T-helper 1 cell treated with Interleukin-12 subunit alpha and Interleukin-12 subunit beta and Interleukin-4 antibody, amounts not matched to agents 30 ng/mL and 1 ng/mL, for 36 hours (primary cell): ENCODE measurements around the gene PCK2. TPM values are rescaled to one million over a fixed set of nuclear protein-coding genes. Genes with fewer than 3 reads are reported as not detected.

Experiments
- intact Hi-C: fragments of 100-400 bp; cut with micrococcal nuclease; formaldehyde crosslinking; loops from one replicate; pipeline ENCODE4 v1.15.1; 2024
- total RNA-seq: library from RNA; stranded (reverse); gene quantifications from 2 replicates; pipeline ENCODE4 v1.2.3, GENCODE V29; 2022

PCK2 gene
- total RNA-seq, 1 donor from 2014 or later: 51.2 TPM

DNA sequence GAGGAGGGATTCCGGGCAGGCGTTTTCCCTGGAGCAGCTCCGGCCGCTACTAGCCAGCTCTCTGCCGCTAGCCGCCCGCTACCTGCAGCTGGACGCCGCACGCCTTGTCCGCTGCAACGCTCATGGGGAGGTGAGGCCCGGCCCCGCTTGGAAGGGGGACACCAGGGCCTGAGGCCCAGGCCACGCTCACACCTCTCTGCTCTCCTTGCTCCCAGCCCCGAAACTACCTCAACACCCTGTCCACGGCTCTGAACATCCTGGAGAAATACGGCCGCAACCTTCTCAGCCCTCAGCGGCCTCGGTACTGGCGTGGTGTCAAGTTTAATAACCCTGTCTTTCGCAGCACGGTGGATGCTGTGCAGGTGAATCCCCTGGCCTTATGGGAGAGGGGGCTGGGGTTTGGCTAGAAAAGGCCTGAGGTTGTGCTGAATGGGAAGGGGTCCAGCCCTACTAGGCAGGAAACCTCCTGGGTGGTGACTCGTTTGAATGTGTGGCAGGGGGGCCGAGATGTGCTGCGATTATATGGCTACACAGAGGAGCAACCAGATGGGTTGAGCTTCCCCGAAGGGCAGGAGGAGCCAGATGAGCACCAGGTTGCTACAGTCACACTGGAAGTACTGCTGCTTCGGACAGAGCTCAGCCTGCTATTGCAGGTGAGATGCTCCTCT lies 53.8 kb downstream of the PCK2 start:
- intact Hi-C loops: loop anchor here (1.0 to 10.0 kb wide), 14 partner anchors 13 to 1233 kb away; partner anchors contain the start of genes BCL2L2, DCAF11, DHRS4L2 and GMPR2

GRCh38 chr14:24149302-24149969 lies 55.3 kb downstream of the PCK2 start:
- intact Hi-C loops: loop anchor here (10.0 kb wide), 3 partner anchors 595 to 1235 kb away; partner anchors contain the start of genes BCL2L2, PPP1R3E, RBM23 and THTPA

GRCh38 chr14:24150061-24150460 lies 56.0 kb downstream of the PCK2 start:
- intact Hi-C loops: no loop called here

- intact Hi-C loops: no loop called here
These were observed 56.5 kb downstream of the PCK2 start for GRCh38 chr14:24150567-24150966.

- intact Hi-C loops: no loop called here
These were observed 56.9 kb downstream of the PCK2 start for GRCh38 chr14:24150993-24151392.

DNA sequence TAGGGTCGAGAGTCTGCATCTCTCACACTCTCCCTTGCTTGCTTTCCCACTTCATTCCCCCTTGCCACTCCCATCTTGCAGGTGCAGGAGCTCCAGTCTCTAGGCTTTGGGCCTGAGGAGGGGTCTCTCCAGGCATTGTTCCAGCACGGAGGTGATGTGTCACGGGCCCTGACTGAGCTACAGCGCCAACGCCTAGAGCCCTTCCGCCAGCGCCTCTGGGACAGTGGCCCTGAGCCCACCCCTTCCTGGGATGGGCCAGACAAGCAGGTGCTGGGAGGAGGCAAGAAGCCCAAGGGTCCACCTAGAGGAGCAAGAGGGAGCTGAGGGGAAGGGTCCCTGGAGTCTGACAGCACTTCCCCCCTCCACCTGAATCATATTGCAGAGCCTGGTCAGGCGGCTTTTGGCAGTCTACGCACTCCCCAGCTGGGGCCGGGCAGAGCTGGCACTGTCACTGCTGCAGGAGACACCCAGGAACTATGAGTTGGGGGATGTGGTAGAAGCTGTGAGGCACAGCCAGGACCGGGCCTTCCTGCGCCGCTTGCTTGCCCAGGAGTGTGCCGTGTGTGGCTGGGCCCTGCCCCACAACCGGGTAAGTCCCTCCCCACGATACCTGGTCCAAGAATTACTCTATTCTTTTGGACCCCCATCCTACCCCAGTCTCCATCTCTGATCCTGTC lies 57.4 kb downstream of the PCK2 start:
- intact Hi-C loops: no loop called here

Other genes with a start within 250 kb of the PCK2 start
- gene DHRS4, start 140.5 kb upstream of the PCK2 start, total RNA-seq: 16.0 and 16.3 TPM in 2 replicates
- 17.6 and 19.0 TPM in 2 replicates for gene DHRS4L2, start 105.4 kb upstream of the PCK2 start, total RNA-seq
- 2.3 and 3.2 TPM in 2 replicates for gene CARMIL3, start 42.3 kb upstream of the PCK2 start, total RNA-seq
- not detected in 2 replicates for gene CPNE6, start 22.7 kb upstream of the PCK2 start, total RNA-seq
- 81.8 and 89.9 TPM in 2 replicates for gene DCAF11, start 20.5 kb downstream of the PCK2 start, total RNA-seq
- gene NRL, start 20.6 kb downstream of the PCK2 start, total RNA-seq: 2.4 and 2.5 TPM in 2 replicates
- gene FITM1, start 36.3 kb downstream of the PCK2 start, total RNA-seq: 1.1 and 1.7 TPM in 2 replicates
- gene PSME1, start 41.9 kb downstream of the PCK2 start, total RNA-seq: 545 and 567 TPM in 2 replicates
- gene EMC9, start 47.3 kb downstream of the PCK2 start, total RNA-seq: 17.9 and 18.2 TPM in 2 replicates
- 802 and 822 TPM in 2 replicates for gene PSME2, start 52.3 kb downstream of the PCK2 start, total RNA-seq
- 145 and 153 TPM in 2 replicates for gene RNF31, start 53.2 kb downstream of the PCK2 start, total RNA-seq
- 304 and 321 TPM in 2 replicates for gene IRF9, start 67.0 kb downstream of the PCK2 start, total RNA-seq
- 72.3 and 78.3 TPM in 2 replicates for gene REC8, start 77.8 kb downstream of the PCK2 start, total RNA-seq
- gene IPO4, start 94.5 kb downstream of the PCK2 start, total RNA-seq: 48.1 and 50.6 TPM in 2 replicates
- gene TM9SF1, start 101.1 kb downstream of the PCK2 start, total RNA-seq: 35.8 and 45.3 TPM in 2 replicates
- 0.27 and 0.83 TPM in 2 replicates for gene TSSK4, start 111.4 kb downstream of the PCK2 start, total RNA-seq
- 96.5 and 104 TPM in 2 replicates for gene CHMP4A, start 119.2 kb downstream of the PCK2 start, total RNA-seq
- gene MDP1, start 121.8 kb downstream of the PCK2 start, total RNA-seq: 11.8 and 14.5 TPM in 2 replicates
- gene NEDD8, start 138.1 kb downstream of the PCK2 start, total RNA-seq: 187 and 191 TPM in 2 replicates
- 58.0 and 71.9 TPM in 2 replicates for gene GMPR2, start 138.6 kb downstream of the PCK2 start, total RNA-seq
- gene TINF2, start 148.3 kb downstream of the PCK2 start, total RNA-seq: 148 and 151 TPM in 2 replicates
- gene TGM1, start 168.9 kb downstream of the PCK2 start, total RNA-seq: 6.4 and 6.7 TPM in 2 replicates
- 51.6 and 55.3 TPM in 2 replicates for gene RABGGTA, start 177.3 kb downstream of the PCK2 start, total RNA-seq
- gene DHRS1, start 205.5 kb downstream of the PCK2 start, total RNA-seq: 23.3 and 25.2 TPM in 2 replicates
- 40.1 and 42.6 TPM in 2 replicates for gene NOP9, start 205.5 kb downstream of the PCK2 start, total RNA-seq
- gene CIDEB, start 213.7 kb downstream of the PCK2 start, total RNA-seq: 23.7 and 27.8 TPM in 2 replicates
- 15.1 and 17.8 TPM in 2 replicates for gene LTB4R2, start 215.8 kb downstream of the PCK2 start, total RNA-seq
- gene LTB4R, start 217.2 kb downstream of the PCK2 start, total RNA-seq: 21.6 and 24.2 TPM in 2 replicates
- gene ADCY4, start 240.8 kb downstream of the PCK2 start, total RNA-seq: 4.3 and 5.3 TPM in 2 replicates
- gene RIPK3, start 245.7 kb downstream of the PCK2 start, total RNA-seq: 37.1 and 41.9 TPM in 2 replicates